OCI-LY7 (cell line): ENCODE data around the gene SWT1. TPM values are rescaled to one million over a fixed set of nuclear protein-coding genes. Genes with fewer than 3 reads are reported as not detected.

Experiments used
- BruUV-seq: library from RNA; stranded (reverse); fragments of 400-500 nt; replicated peaks from 2 replicates; lab custom pipeline; 2021; lab: Mats Ljungman, UMichigan
- CTCF ChIA-PET: fragments of 300-600 bp; sonication (Branson Sonifier 250); formaldehyde crosslinking; loops from one replicate; lab custom pipeline; 2022; ENCODE audit warnings: antibody characterized with exemption; ENCODE audit not compliant: unreplicated experiment; lab: Charles Lee
- POLR2A ChIA-PET: fragments of 300-600 bp; sonication (Branson Sonifier 250); formaldehyde crosslinking; loops from one replicate; lab custom pipeline; 2022; ENCODE audit warnings: antibody characterized with exemption; lab: Charles Lee
- DNase-seq: peaks from one replicate; pipeline ENCODE4 v3.0.0-alpha.2; 2015; ENCODE audit warnings: low spot score
- H2AFZ ChIP-seq: fragments of 200-600 bp; sonication (generic), shearing (Covaris generic); 2 replicates; pipeline ENCODE4 v1.6.1; 2014; ENCODE audit warnings: mild to moderate bottlenecking, antibody characterized with exemption, low read length, moderate library complexity
- H3K27ac ChIP-seq: fragments of 200-600 bp; sonication (generic); 2 replicates; pipeline ENCODE4 v1.5.1; 2014; ENCODE audit warnings: mixed run types, low read depth, mild to moderate bottlenecking, moderate library complexity, low read length, inconsistent platforms; ENCODE audit not compliant: poor library complexity, severe bottlenecking
- H3K36me3 ChIP-seq: fragments of 200-600 bp; sonication (generic); 2 replicates; pipeline ENCODE4 v1.6.1; 2014; ENCODE audit warnings: mild to moderate bottlenecking, antibody characterized with exemption, low read length, moderate library complexity, mixed read lengths; ENCODE audit not compliant: insufficient read depth
- H3K4me1 ChIP-seq: fragments of 200-600 bp; sonication (generic); 2 replicates; pipeline ENCODE4 v1.5.1; 2014; ENCODE audit warnings: mild to moderate bottlenecking, low read length; ENCODE audit not compliant: insufficient read depth, poor library complexity, severe bottlenecking
- H3K4me2 ChIP-seq: fragments of 200-600 bp; sonication (generic); 2 replicates; pipeline ENCODE4 v1.6.1; 2014; ENCODE audit warnings: mild to moderate bottlenecking, low read length
- H3K4me3 ChIP-seq: fragments of 200-600 bp; sonication (generic); 2 replicates; pipeline ENCODE4 v1.5.1; 2014; ENCODE audit warnings: mild to moderate bottlenecking, low read depth, low read length; ENCODE audit not compliant: poor library complexity, severe bottlenecking
- H3K79me2 ChIP-seq: fragments of 200-600 bp; sonication (generic); 2 replicates; pipeline ENCODE4 v1.6.1; 2016; ENCODE audit warnings: low read depth, mild to moderate bottlenecking, low read length, moderate library complexity, mixed read lengths; ENCODE audit not compliant: insufficient read depth
- H3K9me2 ChIP-seq: fragments of 200-600 bp; sonication (generic); 2 replicates; pipeline ENCODE4 v1.6.1; 2016; ENCODE audit warnings: mild to moderate bottlenecking, low read length, mixed read lengths; ENCODE audit not compliant: insufficient read depth
- H3K9me3 ChIP-seq: fragments of 200-600 bp; sonication (generic); 2 replicates; pipeline ENCODE4 v1.6.1; 2014; ENCODE audit warnings: mild to moderate bottlenecking, mixed run types, low read length, mixed read lengths
- H4K20me1 ChIP-seq: fragments of 200-600 bp; sonication (generic); 2 replicates; pipeline ENCODE4 v1.6.1; 2014; ENCODE audit warnings: mild to moderate bottlenecking, antibody characterized with exemption, low read length, moderate library complexity, mixed read lengths; ENCODE audit not compliant: insufficient read depth
- EZH2phosphoT487 ChIP-seq: fragments of 200-600 bp; sonication (generic); IDR thresholded peaks from 2 replicates; pipeline ENCODE4 v1.6.1; 2018; ENCODE audit warnings: low read depth, borderline replicate concordance, mild to moderate bottlenecking, mixed run types, antibody characterized with exemption, low read length, moderate library complexity, mixed read lengths
- intact Hi-C: fragments of 100-400 bp; cut with micrococcal nuclease; formaldehyde crosslinking; loops from one replicate; pipeline ENCODE4 v1.10.0; 2022; ENCODE audit not compliant: unreplicated experiment
- total RNA-seq, 2 experiments: library from RNA; depleted of rRNA in 1 of 2; stranded (reverse); fragments of >200 nt in 1 of 2; shearing (Covaris generic) in 1 of 2; gene quantifications; 2 replicates each; pipeline ENCODE4 v1.2.3, GENCODE V29; 2014 to 2022
- TF ChIP-seq, protein P1 (sequence below): fragments of 200-600 bp; sonication (generic); conservative IDR thresholded peaks from 2 replicates; pipeline ENCODE4 v1.5.1; 2014; ENCODE audit warnings: mild to moderate bottlenecking, antibody characterized with exemption, low read length, moderate library complexity, mixed read lengths

Gene SWT1
- total RNA-seq, 2 experiments from 2014 or later: 2.1 to 2.6 TPM

DNA sequence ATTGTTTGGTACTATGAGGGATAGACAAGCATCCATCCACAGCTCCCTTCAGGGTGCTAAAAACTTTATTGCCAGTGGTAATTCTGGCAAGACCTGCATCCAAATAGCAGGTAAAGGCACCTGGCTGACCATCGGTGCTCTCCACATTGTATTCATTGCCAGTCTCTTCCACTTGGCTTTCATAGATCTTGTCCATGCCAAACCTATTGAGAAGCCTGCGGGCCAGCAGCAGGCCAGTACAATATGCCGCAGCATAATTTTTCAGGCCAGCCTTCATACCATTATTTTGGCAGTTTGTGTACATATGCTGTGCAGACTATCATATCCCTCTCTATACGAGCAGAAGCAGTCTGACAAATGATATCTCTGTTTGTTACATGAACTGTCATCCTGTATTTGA, 70.2 kb downstream of the SWT1 start:
- Histone ChIP-seq H3K9me3 (no peaks in the 10 kb centered on the region), H3K27ac (no peak overlapping the region), H3K4me3 (no peak overlapping the region), H3K4me2 (no peak overlapping the region), H4K20me1 (no peaks in the 10 kb centered on the region), H3K4me1 (no peaks in the 10 kb centered on the region), H3K79me2 (no peaks in the 10 kb centered on the region), H2AFZ (no peak overlapping the region), H3K9me2 (no peaks in the 10 kb centered on the region), H3K36me3 (no peaks in the 10 kb centered on the region)
- no TSS peak for BruUV-seq
- no peak for DNase-seq
- CTCF ChIA-PET: no interaction called here
- intact Hi-C loops: no loop called here
- TF ChIP-seq, protein P1, sequence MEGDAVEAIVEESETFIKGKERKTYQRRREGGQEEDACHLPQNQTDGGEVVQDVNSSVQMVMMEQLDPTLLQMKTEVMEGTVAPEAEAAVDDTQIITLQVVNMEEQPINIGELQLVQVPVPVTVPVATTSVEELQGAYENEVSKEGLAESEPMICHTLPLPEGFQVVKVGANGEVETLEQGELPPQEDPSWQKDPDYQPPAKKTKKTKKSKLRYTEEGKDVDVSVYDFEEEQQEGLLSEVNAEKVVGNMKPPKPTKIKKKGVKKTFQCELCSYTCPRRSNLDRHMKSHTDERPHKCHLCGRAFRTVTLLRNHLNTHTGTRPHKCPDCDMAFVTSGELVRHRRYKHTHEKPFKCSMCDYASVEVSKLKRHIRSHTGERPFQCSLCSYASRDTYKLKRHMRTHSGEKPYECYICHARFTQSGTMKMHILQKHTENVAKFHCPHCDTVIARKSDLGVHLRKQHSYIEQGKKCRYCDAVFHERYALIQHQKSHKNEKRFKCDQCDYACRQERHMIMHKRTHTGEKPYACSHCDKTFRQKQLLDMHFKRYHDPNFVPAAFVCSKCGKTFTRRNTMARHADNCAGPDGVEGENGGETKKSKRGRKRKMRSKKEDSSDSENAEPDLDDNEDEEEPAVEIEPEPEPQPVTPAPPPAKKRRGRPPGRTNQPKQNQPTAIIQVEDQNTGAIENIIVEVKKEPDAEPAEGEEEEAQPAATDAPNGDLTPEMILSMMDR: no peak
- TF ChIP-seq EZH2phosphoT487: no peak
- POLR2A ChIA-PET: interaction anchor here (0.6 kb wide), 1 partner anchor 28 kb away, joined by 3 read pairs; no protein-coding TSS in a partner anchor

DNA sequence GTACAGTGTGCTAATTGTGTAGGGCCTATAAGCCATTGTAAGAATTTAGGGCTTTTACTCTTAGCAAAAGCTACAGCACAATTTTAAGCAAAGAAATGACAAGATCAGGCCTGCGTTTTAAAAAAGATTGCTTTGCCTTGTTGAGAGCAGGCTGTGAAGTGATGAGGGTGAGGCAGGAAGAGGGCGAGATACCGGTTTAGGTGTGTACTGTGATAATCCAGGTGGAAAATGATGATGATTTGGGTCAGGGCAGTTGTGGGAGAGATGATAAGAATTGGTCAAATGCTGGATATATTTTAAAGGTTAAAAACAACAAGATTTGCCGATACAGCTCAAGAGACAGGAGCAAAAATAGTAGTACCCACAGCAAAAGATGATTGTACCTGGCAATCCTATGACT, 72.0 kb downstream of the SWT1 start:
- no peaks in the 10 kb centered on the region for H4K20me1 ChIP-seq
- no peak overlapping the region for H3K27ac ChIP-seq
- H3K9me2 ChIP-seq: no peaks in the 10 kb centered on the region
- H3K4me1 ChIP-seq: no peaks in the 10 kb centered on the region
- POLR2A ChIA-PET: no interaction called here
- DNase-seq: no peak
- H3K9me3 ChIP-seq: no peaks in the 10 kb centered on the region
- BruUV-seq: no TSS peak
- TF ChIP-seq, protein P1: no peak
- TF ChIP-seq EZH2phosphoT487: no peak
- H3K4me3 ChIP-seq: no peak overlapping the region
- no peak overlapping the region for H3K4me2 ChIP-seq
- no peaks in the 10 kb centered on the region for H3K79me2 ChIP-seq
- intact Hi-C loops: no loop called here
- H3K36me3 ChIP-seq: no peaks in the 10 kb centered on the region
- H2AFZ ChIP-seq: no peak overlapping the region
- CTCF ChIA-PET: no interaction called here

DNA sequence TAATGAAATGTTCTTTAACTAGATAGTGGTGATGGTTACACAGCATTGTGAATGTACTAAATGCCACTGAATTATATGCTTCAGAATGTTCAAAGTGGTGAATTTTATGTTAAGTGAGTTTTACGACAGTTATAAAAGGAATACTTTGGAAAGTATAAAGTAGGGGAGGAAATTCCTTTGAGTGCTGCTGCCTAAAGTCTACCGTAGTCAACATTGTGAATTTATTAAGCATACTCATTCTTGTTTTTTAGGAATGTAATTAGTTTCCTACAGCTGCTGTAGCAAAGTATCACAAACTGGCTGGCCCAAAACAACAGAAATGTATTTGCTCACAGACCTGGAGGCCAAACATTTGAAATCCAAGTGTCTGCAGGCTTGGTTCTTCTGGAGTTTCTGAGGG, 73.0 kb downstream of the SWT1 start:
- Histone ChIP-seq H2AFZ (no peak overlapping the region), H3K36me3 (no peaks in the 10 kb centered on the region), H3K9me2 (no peaks in the 10 kb centered on the region), H3K4me2 (no peak overlapping the region), H3K4me3 (no peak overlapping the region), H3K79me2 (no peaks in the 10 kb centered on the region), H3K9me3 (no peaks in the 10 kb centered on the region), H3K4me1 (no peaks in the 10 kb centered on the region), H4K20me1 (no peaks in the 10 kb centered on the region), H3K27ac (no peak overlapping the region)
- no peak for DNase-seq
- ChIA-PET POLR2A (no interaction called here), CTCF (no interaction called here)
- intact Hi-C loops: no loop called here
- no TSS peak for BruUV-seq
- no peak for TF ChIP-seq EZH2phosphoT487
